Activated T-helper 1 cell treated with anti-CD3 and anti-CD28 coated beads, Interleukin-2, amount 50 U/mL, for 16 hours (primary cell): ENCODE data around the gene MLF2.
"Not testable (repeated sequence)": the region's sequence is repeated elsewhere in the genome, so short reads cannot be mapped to it uniquely, and the experiment has no call there.

Experiments used
- DNase-seq, 2 donors: peaks; one replicate each; pipeline ENCODE4 v3.0.0-alpha.2; 2020; ENCODE audit warnings: low read depth in 1 of 2, low spot score in 1 of 2

MLF2 gene

DNA sequence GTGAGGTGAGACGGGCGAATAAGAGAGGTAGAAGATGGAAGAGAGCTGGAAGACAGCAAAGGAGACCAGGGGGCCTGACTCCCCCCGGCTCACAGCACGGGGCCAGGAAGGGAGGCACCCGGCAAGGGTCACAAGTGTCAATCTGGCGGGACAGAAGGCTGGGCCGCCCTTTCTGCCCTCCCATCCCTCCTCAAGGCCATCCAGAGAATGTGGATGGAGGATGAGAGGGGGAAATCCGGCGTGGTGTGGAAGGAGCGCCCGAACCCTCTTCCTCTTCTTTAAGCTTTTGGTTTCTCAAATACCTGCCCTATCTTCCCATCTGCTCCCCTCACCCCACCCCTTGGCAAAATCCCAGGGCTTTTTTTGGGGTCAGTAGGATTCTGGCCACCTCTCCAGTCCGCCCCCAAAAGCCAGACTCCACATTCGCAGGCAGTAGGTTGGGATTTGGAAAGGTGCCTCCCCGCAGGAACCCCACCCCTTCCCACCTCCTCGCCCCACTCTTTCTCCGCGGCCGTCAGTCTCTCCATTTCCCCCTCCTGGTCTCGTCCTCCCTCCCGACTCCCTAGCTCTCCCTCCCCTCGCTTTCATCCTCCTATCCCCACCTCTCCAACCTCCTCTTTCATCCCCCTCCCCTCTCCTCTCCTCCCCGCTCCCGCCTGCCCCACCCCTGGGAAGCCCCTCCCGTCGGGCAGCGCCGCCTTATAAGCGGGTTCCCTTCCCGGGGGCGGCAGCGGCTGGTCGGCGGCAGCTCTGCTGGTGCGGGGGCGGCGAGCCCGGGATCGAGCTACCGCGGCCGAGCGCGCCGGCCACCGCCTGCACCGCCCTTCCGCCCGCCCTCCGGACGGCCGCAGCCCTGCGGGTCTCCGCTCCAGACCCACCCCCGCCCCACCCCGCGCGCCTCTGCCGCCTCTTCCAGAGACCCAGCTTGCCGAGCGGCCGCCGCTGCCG lies 13.0 kb upstream of the MLF2 start, which contains the start of gene PTMS:
PTMS (plus strand) TSS at position 730 of the 948 bp plus-strand sequence. CDS start 343 bp downstream, outside the sequence.
- no peak for DNase-seq

DNA sequence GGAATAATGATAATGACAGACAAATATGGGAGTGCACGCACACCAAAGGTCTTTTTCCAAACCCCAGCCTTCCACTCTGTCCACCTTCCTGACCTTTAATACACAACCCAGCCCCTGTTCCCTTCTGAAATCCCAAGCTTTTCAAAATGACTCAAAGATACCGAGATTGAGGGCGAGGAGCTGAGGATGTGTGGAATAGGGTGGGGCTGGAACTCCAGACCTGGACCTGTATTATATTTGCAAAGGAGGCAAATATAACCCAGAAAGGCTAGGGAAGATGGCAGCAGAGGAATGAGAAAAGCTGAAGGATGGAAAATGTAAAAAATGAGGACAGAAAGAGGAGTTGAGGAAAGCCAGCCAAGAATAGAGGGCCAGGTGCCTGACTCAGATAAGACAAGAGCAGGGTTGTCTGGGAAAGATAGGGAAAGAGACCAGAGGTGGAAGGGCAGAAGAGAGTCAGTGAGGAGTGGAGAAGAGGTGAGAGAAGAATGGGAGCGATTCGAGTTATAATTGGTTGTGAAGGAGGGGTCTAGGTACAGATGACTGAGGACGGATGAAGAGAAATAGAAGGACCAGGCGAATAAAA lies 12.2 kb upstream of the MLF2 start:
- DNase-seq: no peak

- no peak for DNase-seq
Observed at GRCh38 chr12:6764011-6764828, 11.3 kb upstream of the MLF2 start.

GRCh38 chr12:6763380-6763779 lies 10.4 kb upstream of the MLF2 start:
- DNase-seq: no peak

GRCh38 chr12:6759741-6760140 lies 6.8 kb upstream of the MLF2 start:
- DNase-seq: no peak

GRCh38 chr12:6758506-6759095 lies 5.7 kb upstream of the MLF2 start:
- DNase-seq: no peak

- DNase-seq: no peak
Observed at GRCh38 chr12:6757028-6757690, 4.2 kb upstream of the MLF2 start.

- no peak for DNase-seq
Observed at GRCh38 chr12:6754411-6754810, 1.5 kb upstream of the MLF2 start.

DNA sequence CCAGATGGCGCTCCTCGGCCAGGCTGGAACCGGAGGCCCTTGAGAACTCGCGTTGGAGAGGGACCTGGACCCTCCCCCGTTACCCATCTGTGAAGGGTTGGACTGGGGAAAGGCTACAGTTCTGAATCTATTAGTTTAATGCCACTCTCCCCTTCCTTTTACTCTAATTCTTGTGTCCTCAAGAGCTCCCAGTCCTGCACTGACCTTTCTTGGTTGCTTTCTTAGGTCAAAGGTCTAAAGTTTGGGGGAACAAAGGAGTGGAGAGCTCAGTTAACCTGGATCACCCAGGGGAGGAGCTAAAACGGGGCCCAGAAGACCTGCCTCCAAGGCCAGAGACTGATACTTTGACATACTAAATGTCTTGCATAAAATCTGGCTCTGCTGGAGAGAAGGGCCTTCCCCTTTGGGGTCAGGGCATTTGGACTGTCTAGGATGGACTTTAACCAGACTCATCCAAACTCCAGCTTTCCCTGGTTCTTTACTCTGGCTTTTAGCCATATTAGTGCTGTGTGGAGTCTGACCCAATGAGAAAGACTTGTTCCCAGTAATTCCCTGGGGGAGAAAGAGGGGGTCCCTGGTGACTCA lies 923 bp upstream of the MLF2 start:
- no peak for DNase-seq

- no peak for DNase-seq
Observed at GRCh38 chr12:6752167-6752920, 597 bp downstream of the MLF2 start.

- no peak for DNase-seq
Observed at GRCh38 chr12:6751767-6752166, 1.2 kb downstream of the MLF2 start.

DNA sequence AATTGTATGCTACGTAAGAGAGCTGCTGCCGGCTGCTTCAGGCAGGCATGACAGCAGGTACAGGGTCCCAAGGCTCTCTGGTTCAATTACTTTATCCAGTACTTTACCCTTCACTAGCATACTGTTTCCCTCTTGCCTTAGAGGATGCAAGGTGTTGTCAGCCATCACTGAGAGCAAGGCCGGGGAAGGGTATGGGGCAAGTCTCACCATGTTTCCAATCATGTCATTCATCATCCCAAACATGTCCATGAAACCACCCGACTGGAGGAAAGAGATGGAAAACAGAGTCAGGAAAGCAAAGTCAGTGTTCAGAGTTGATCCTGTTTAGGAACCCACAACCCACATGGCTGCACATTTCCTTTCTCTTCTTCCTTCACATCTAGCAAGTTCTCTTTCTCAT lies 2.4 kb downstream of the MLF2 start:
- DNase-seq: no peak

GRCh38 chr12:6748761-6749160 lies 4.2 kb downstream of the MLF2 start:
- DNase-seq: no peak

DNA sequence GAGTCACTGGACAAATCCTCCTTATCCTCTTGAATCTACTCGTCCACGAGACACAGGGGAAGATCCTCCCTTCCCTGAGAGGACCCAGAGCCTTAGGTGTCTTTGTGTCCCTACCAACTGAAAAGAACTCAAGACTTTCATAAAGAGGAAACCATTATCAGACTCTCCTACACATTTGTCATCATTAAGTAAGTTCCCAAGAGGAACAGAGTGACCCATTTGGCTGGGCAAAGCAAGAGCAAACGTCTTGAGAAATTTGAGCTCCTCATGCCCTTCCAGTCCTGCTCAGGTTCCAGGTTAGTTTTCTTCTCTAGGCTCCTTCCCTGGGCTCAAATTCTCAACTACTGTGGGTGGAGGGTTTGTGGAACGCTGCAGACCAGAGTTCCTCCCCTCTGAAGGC lies 5.7 kb downstream of the MLF2 start:
- no peak for DNase-seq

- no peak for DNase-seq
Observed at GRCh38 chr12:6745741-6746525, 7.0 kb downstream of the MLF2 start.

- not testable (repeated sequence) for DNase-seq
Observed at GRCh38 chr12:6743300-6743699, 9.6 kb downstream of the MLF2 start.

GRCh38 chr12:6742834-6743233 lies 10.1 kb downstream of the MLF2 start:
- no peak for DNase-seq

- DNase-seq: not testable (repeated sequence)
Observed at GRCh38 chr12:6742080-6742479, 10.9 kb downstream of the MLF2 start.

DNA sequence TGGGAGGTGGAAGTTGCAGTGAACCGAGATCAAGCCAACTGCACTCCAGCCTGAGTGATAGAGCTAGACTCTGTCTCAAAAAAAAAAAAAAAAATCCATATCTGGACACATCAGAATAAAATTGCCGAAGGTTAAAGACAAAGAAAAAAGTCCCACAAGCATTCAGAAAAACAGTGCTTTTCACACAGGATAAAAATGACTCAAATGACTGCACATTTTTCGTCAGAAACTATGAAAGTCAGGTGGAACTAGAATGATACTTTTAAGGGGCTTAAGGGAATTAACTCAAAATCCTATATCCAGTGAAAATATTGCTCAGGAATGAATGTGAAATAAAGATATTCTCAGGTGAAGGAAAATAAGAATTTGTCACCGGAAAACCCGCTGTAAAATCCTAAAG lies 16.2 kb downstream of the MLF2 start:
- no peak for DNase-seq
